GM19463 (cell line): ENCODE measurements around the gene NT5C3A.
A peak's percentile ranks its signal among the peaks of the same experiment; 100 is the strongest.
"Not testable (repeated sequence)": the region's sequence is repeated elsewhere in the genome, so short reads cannot be mapped to it uniquely, and the experiment has no call there.

Experiments used
- ATAC-seq: cut with Tn5 transposase; IDR thresholded peaks from one replicate; pipeline ENCODE4 v1.9.1; 2021; ENCODE audit warnings: mild to moderate bottlenecking, moderate library complexity; ENCODE audit not compliant: unreplicated experiment

Gene NT5C3A

DNA sequence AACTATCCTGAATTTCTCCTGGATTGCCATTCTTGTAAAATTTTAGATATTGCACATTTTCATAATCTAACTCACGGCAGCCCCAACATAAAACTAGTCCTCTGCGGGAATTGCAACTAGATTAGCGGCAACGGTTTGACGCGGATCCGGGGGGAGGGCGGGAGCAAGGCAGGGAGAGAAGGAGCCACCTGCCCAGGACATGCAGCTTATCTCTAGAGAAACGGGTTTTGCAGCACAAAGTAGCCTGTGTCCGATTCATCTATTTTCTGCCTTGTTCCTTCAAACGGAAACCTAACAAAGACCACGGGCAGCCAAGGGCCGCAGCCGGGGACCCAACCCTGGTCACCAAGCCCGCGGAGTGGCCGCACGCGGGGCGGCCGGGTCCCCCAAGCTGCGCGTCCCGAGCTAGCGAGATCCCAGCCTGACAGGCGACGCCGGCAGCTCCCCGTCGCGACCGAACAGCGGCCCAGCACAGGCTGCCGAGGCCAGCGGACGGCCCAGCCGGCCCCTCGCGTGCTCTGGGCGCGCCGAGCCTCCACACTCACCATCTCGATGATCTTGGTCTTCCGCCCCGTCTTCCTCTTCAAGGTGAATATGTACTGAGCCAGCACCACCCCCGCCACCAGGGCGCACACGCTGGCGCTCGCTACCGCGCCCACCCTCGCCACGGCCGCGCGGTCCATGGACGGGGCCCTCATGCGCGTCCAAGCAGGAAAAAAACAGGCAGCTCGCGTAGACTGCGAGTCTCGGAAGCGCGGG, at the start of gene NT5C3A:
NT5C3A (minus strand) TSS at position 754 of the 759 bp plus-strand sequence; CDS start at position 683, 71 bp downstream.
- peak; percentile 33 for ATAC-seq

GRCh38 chr7:33111614-33112013, 49.0 kb upstream of the NT5C3A start:
- ATAC-seq, result no peak

DNA sequence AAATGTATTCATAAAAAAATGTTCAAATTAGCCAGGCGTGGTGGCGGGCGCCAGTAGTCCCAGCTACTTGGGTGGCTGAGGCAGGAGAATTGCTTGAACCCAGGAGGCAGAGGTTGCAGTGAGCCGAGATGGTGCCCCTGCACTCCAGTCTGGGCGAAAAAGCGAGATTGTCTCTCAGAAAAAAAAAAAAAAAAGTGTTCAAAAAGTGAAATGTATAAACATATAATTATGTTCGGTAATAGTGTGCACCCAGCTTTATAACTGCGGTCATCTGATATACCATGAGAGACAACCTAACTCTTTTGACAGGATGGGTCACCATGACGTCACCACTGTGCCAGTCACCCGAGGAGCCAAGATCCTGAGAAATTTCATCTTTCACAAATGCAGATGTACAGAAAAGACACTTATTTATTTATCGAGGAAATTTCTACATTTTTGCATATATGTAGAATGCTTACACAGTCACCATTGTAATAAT, 47.2 kb upstream of the NT5C3A start:
- no peak for ATAC-seq

GRCh38 chr7:33109005-33109757, 46.6 kb upstream of the NT5C3A start, which contains the start of gene RP9:
Gene RP9, minus strand, starts transcription at chr7:33109404. Its CDS starts 32 bp downstream, at chr7:33109372.
- peak; percentile 84 for ATAC-seq

- ATAC-seq, result no peak
These were observed 46.0 kb upstream of the NT5C3A start for GRCh38 chr7:33108554-33109004.

DNA sequence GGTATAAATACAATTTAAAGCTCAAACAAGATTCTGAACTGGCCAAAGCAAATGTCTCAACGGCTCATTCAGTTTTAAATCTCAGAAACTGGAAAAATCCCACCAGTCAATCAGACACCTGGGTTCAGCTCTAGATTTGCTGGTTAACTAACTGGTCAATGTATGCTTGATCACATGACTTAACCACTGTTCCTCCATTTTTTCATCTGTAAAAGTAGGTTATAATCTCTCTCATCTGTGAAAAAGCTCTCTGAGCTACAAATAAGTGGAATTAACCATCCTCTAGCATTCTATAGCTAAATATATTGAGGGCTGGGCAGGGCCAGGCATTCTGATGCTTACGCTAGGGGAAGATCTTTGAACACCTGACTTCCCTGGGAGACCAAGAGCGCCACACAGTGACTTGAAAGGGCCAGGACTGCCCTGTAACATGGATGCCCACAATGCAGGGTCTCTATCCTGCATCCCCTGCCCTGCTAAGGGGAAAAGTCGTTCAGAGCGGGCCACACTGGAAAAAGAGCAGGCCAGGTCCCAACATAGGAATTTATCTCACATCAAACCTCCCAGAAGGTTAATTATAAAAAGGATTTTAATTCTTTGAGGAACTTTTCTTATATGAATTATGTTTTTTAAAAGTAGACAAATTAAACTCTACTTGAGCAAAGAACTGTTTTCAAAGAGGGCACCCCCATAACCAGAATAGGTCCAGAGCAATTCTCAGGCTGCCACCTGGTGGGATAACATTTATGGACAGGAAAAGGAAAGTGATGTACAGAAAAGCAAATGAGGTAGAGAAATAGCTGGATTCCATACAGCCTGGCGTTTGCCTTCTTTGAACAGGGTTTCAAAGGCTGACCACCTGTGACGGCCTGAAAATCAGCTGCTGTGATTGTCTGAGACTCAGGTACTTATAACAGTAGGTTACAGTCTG, 44.8 kb upstream of the NT5C3A start:
- ATAC-seq, result peak; percentile 31

DNA sequence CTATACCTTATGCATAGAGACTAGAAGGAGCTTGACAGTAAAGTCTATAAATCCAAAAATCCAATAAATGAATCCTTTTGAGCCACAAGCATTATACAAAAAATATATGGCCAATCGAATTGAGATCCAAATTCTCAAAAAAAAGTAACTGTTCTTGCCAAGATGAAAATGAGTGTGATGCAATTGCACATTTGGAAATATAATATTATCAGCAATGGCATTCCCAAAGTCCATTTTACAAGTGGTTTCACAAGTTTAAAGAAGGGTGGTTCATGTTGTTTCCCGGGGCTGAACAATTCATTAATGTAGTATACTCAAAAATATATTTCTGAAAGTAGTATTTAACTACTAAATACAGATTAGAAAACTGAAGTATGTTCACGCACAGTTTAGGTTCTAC, 39.3 kb upstream of the NT5C3A start:
- ATAC-seq, result no peak

DNA sequence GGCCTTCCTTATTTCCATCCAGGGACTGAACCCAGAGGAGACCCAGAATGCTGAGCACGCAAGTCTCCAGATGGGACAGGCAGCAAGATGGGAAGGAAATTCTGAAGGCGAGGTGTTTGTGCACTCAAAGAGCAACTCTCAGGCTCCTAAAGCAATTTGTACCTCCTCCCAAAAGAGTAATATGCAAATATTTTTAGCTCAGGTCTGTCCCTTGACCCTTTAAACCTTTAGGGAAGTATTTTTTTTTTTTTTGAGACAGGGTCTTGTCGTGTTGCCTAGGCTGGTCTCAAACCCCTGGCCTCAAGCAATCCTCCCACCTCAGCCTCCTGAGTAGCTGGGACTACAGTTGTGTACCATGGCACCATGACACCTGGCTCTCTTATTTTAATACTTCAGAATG, 38.2 kb upstream of the NT5C3A start:
- no peak for ATAC-seq

DNA sequence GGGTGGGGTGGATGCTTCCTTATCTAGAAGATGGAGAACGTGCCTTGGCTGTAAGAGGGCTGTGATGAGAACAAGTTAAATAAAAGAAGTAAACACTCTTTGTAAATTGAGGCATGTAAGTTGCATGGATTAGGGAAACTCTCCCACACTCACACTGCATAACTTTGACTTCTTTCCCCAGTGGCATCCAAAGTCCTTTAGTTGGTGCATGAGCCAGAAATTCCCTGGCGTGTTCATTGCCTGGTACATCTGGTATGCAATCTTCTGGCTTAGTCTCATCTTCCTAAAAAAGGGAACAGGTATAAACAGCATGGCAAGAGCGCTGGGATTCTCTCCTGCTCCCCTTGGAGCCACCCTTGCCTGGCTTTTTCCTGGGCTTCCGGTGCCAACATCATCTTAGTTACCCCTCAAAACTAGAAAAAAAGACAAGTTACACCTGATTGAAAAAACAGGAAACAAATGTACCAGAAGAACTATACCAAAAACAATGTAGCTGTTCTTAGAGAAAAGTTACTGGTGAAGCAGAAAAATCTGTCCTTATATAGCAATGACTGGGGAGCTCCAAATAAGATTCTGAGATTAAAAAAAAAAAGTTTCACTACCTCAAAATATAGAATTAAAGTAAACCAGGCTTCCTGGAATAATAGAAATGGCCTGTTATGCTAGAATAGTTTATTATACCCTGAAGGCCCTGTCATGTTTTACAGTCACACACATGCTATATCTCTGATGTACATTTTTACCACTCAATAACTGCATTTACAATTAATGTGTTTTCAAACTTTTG, 36.8 kb upstream of the NT5C3A start:
- ATAC-seq, result no peak

DNA sequence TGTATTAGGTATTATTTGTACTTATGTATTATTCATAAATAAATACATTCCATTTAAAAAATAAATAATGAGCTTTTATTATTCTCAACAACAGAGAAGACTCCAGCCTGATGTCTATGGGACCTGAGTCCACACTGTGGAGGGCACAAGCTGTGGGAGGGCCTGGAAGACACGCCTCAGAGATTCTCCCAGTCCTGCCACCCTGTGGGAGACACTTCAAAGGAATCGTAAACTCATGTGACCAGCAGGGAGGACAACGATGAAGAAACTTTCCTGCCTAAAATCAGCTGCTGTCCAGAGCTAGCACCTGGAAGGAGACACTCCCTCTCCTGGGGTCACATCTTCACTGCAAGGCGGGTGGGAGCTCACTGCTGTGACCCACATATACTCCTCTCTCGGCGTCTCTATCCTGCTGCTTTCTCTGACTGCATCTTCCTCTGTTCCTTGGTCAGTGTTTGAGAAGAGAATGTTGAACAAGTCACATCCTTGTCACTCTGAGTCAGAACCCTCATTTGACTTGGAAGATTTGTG, 32.2 kb upstream of the NT5C3A start:
- ATAC-seq, result not testable (repeated sequence)

- no peak for ATAC-seq
These were observed 30.7 kb upstream of the NT5C3A start for GRCh38 chr7:33093266-33093665.

DNA sequence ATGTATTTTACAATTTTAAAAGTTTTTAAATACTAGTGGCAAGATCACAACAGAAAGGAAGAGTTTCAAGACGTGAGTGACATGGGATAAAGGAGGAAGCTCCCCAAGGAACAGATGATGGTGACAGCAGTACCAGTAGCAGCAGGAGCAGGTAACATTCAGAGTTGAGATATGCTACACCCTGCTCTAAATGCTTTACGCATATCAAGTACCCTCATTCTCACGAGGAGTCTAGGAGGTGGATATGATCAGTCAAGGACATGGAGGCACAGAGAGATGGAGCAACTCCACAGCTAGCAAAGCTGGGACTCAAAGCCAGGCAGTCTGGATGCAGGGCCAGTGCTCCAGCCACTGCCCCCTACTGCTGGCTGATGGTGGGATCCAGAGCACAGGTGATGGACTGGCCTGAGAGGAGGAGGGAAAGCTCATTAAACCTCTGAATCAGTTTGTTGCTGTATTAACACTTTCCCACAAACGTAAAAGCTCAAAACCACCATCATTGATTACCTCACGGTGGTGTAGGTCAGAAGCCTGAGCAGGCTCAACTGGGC, 29.1 kb upstream of the NT5C3A start:
- no peak for ATAC-seq

GRCh38 chr7:33091111-33091531, 28.5 kb upstream of the NT5C3A start:
- no peak for ATAC-seq

- ATAC-seq, result no peak
These were observed 26.6 kb upstream of the NT5C3A start for GRCh38 chr7:33089142-33089541.

DNA sequence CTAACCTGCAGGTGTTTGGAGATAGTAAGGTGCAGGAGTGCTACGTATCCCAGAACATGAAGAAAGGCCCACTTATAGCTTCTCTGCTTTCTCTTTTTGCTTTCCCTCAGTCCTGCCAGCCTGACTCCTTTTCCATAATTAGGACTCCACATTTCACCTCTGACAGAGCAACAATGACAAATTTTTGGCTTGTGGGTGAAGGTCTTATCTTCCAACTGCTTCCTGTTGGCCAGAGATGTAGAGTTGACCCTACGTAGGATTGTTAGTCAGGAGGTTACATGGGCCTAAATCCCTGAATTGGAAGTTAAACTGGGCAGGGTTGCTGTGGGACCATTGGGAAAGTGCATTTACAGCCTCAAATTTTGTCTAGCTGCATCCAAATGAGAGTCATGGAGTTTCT, 25.3 kb upstream of the NT5C3A start:
- ATAC-seq, result no peak

- ATAC-seq, result no peak
These were observed 24.8 kb upstream of the NT5C3A start for GRCh38 chr7:33087356-33087755.

DNA sequence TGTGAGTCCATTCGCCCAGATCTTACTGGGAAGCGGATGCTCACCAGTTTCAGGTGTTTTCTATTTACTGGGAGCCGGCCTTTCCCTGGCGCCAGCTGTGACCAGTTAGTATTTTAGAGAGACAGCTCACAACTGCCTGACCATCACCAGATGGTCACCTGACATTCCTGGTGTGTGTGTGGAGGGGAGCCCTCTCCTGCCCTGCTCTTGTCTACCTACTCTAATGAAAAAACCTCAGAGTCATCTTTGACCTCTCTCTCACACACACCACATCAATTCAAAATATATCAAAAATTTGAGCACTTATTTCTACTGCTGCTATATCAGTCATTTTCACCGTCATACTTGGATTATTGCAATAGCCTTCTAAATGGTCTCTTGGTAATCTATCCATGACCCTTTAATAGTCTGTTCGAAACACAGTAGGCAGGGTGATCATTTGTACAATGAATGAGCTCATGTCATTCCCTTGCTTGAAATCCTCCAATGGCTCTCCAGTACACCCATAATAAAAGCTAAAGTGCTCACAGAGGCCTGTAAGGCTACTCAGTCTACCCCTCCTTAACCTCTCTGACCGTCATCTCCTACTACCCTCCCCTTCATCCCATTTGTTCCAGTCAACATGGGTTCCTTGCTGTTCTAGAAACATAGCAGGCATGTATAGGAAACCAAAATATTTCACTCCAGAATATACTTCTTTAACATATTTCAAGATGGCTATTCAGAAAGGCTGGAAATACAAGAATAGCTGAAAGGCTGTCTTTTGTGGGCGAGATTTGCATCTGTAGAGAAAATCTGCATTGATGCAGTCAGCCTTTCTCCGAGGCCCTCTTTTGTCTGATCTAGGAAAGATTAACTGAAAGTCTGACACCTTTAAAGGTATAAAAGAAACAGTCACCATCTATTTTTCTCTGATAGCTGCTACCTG, 17.5 kb upstream of the NT5C3A start:
- ATAC-seq, result no peak

- no peak for ATAC-seq
These were observed 16.5 kb upstream of the NT5C3A start for GRCh38 chr7:33079096-33079495.
